Activated CD4-positive, alpha-beta T cell treated with anti-CD3 and anti-CD28 coated beads, Interleukin-2, amount 50 U/mL, for 48 hours (primary cell): ENCODE data around the gene FTO.

Experiments
- DNase-seq, 2 experiments: peaks; one replicate each; pipeline ENCODE4 v3.0.0-alpha.2; 2020

Gene FTO

DNA sequence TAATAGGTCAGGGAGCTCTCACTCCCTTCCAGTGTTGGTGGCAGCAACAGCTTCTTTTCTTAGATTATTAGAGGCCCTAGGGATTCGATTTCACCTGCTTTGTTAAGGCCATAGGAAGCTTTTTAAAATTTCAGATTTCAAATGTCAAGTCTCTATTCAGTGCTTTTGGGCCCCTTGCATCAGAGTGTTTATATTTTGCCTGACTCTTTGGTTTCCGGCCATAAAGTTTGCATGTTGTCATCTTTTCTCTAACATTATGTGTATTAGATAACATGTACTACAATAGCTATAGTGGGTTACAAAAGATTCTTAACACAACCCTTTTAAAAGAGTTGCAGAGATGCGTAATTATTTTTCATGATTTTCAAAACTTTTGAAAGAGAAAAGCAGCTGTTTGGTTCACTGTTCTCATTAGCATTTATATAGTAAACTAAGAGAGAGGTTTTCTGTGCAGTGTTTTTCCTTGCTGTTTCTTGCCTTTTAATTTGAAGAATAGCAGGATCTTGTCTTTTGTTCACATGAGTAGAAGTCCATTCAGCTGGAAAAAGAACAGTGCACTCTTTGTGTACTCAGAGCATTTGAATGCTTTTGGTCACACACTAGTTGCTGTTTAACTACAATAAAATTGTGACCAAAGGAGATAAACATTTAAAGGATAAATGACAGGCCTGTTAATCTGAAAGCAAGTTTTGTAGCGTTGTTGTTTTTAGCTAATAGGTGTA lies 52.5 kb downstream of the FTO start:
- DNase-seq: no peak

DNA sequence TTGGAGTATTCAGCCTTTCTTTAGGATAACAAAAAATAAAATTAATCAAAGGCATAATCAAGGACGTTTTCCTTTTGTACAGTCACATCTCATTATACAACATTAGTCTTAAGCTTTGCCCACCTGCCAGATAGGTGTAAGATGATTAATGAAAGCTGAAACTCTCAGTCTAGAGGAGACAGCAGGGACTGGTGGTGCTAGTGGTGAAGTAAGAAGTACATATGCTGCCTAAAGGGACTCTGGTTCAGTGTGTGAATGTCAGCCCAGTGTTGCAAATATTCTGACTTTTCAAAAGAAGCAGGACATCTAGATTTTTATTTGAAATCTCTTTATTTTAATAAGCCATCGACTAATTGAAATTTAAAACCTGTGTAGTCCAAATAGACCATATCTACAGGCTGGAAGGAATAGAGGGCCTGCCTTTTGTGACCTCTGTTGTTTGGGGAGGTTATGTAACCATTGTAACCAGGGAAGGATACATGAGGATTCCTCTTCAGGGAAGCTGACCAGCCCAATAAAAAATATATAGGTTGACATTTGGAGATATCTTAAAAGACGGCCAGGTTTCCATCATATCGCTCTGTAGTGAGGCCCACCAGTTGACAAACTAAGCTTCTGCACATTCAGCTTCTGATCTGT lies 54.1 kb downstream of the FTO start:
- no peak for DNase-seq

DNA sequence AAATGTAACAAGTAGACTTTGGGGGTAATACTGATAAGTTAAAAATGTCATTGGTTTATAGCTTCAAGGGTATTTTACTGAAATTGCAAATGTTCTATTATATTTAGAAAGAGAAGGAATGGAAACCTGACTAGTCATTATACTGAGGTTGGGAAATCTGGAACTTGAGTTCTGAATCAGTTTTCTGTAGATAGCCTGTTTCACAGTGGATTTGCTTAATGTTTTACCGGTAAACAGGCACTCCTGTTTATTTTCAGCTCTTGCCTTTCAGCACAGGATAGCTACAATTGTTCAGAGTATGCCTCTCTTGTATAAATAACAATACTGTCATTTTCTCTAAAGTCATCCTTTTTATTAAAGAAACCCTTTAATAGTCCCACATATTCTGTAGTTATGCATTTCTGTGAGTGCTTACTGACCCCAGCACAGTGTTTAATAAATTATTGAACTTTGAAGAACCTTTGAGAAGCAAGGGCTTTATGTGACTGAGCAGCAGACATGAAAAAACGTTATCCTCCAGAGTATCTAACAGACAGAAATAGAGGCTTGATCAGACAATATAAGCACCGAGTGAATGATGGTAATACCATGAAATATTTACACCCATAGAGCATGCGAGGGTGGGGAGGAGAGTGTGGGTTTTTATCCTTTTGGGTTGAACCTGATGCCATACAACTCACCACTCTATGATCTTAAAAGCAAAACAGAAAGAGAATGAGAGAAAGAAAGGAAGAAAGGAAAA lies 58.2 kb downstream of the FTO start:
- no peak for DNase-seq

DNA sequence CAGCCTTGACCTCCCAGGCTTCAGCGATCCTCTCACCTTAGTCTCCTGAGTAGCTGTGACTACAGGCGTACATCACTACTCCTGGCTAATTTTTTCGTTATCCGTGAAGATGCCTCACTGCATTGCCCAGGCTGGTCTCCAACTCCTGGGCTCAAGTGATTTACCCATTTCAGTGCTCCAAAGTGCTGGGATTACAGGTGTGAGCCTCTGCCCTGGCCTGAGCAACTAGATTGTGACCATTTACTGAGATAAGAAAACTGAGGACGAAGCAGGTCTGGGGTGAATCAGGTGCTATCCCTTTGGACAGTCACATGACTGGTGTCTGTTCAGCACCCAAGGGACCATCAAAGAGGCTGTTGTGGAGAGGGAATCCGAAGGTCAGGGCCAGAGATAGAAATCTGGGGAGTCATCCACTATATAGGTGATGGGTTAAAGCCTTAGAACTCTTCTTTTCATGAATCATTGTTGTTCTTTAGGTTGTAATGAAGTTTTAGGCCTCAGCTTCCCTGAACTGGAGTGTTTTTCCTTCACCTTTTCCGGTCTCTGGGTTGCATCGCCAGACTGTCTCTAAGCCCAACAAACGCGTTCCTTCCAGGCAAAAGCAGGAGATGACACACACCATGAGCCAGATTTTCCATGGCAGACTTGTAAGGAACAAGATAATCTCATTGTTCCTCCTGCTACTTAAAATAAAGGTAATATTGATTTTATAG lies 62.5 kb downstream of the FTO start:
- no peak for DNase-seq

DNA sequence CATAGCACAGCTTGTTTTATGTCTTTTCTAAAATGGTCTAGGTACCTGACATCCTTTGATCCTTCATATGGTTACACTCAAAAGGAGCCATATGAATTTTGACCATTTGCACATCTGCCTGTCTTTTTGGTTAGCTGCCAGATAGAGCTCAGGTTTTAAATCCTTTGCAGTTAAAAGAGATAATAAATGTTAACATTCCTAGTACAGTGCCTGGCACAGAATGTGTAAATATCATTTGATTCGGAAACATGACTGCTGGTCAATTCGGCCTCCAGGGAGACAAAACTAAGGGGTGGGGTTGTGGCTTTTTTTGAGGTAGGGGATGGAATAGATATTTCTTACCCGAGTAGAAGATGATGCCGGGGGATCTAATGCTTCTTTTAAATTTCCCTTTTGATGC lies 64.2 kb downstream of the FTO start:
- no peak for DNase-seq

DNA sequence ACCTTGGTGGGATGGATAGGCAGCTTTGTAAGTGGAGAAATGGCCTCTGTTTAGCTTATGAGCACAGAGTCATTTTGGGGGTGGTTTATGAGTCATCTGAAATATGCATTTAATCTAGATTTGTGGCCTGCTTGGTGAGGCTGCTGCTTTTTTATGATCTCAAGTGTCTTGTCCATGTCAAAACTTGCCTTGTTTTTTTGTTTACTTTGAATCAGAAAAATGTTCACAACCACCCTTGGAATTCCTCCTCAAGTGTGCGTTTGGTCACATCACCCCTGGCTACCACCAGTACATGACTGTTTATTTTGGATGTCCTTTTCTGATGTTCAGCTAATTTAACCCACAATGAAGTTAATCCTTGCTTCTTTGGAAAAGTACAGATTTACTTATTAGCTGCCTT lies 64.6 kb downstream of the FTO start:
- DNase-seq: no peak

DNA sequence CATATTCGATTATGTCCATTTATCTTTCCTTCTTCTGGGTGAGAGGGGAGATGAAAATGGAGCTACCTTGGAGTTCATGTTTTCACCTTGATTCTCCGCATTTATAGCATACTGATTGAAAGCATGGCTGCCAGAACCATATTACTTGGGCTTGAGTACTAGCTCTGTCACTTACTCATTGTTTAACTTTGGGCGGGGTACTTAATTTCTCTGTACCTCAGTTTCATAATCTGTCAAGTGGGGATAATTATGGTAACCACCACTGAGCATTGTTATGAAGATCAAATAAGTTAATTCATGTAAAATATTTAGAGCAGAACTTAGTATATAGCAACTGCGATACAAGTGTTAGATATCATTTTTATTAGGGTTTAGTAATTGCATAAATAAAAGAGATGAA lies 65.2 kb downstream of the FTO start:
- no peak for DNase-seq

DNA sequence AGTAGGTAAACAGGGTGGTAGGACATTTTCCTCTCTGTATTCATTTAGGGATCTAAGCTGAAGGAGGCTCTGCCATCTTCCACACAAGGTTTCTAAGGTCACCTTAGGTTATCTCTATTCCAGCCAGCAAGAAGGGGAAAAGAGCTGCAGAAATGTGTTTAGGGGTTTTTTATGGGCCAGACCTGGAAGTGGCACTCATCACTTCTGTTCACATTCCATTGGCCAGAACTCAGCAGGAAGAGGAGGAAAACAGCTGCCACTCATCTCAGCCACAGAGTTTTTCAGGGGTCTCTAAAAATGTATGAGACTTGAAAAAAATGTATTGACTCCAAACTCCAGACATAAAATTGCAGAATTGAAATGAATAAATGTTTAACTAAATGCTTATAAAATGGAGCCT lies 65.8 kb downstream of the FTO start:
- DNase-seq: no peak

DNA sequence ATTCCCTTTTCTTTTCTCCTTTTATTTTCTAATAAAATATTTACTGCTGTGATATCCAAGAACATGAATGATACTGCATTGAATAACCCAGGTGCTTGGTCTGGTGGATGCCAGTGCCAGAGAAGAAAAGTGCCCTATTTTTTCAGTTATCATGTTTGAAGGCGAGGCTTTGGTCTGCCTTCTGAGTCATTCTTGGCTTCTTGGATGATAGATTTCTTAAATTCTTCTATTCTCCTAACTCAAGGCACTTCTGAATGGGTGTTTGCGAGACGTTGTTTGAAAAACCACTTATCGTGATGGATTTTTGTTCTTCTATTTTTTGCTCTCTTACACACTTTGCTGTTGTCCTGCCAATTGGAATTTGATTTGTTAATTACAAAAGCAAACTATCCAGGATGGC lies 66.7 kb downstream of the FTO start:
- DNase-seq: no peak

DNA sequence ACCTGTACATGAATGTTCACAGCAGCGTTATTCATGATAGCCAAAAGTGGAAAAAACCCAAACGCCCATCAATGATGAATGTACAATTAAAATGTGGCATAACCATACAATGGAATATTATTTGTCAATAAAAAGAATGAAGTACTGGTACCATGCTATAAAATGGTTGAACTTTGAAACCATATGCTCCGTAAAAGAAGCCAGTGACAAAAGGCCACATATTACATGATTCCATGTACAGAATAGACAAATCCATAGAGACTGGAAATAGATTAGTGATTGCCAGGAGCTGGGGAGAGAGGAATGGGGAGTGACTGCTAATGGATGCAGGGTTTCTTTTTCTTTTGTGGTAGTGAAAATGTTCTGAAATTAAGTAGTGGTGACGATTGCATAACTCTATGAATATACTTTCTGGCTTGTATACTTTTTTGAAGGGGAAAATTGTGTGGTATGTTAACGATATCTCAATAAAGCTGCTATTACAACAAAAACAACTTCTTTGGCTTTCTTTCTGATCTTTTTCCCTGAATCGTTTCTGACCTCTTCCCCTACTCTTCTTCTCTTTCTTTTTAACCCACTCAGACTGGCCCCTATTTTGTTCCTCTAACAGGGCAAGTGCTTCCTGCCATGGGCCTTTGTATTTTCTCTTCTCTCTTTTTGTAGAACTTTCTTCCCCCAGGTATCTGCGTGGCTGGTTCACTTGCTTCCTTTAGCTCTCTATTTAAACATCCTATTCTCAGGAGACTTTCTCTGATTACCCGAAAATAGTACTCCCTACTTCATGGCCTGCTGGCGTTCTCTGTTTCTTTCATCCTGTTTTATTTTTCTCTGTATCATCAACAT lies 67.9 kb downstream of the FTO start:
- no peak for DNase-seq

DNA sequence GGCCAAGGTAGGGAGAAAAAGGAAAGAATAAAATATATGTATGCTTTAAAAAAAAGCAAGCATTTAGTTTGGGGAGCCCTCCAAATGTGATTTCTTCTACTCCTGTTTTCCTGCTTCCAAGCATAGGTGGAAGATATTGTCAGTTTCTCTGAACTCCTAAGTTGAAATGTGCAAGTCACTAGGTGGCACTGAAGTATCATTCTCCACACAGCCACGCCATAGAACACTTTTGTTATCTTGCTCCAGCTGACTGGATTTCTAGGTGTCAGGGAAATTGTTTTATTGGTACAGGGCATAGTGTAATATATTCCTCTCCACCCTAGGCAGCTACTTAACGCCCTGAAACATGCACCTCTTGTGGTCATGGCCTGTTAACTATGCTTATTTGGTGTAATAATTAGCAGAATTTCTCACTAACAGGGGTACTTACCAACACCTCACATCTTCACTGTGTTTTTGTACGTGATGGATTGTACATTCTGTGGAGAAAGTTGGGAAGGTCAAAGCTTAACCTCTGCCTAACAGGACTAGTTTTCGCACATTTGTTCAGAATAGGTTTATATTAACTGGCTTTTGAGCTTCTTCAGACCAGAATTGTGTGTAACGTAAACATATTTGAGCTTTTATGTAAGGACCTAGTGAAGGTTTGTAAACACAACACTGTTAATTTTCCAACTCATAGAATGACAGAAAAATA lies 69.3 kb downstream of the FTO start:
- DNase-seq: no peak

DNA sequence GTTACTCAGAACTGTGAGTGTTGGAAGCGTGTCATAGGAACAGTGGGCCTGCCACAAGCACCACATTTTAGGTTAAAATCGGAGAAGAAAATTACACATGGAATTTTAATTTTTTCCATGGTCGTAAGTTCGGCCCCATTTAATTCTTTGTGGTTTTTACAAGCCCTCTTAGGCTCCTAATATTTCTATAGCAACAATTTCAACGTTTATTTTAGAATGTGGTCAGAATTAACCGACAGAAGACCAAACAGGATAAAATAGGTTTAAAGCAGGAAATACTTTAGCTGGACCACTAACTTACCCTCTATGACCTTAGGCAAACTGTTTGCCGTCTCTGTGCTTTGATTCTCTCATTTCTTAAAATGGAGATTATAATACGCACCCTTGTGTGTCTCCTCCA lies 69.9 kb downstream of the FTO start:
- no peak for DNase-seq

DNA sequence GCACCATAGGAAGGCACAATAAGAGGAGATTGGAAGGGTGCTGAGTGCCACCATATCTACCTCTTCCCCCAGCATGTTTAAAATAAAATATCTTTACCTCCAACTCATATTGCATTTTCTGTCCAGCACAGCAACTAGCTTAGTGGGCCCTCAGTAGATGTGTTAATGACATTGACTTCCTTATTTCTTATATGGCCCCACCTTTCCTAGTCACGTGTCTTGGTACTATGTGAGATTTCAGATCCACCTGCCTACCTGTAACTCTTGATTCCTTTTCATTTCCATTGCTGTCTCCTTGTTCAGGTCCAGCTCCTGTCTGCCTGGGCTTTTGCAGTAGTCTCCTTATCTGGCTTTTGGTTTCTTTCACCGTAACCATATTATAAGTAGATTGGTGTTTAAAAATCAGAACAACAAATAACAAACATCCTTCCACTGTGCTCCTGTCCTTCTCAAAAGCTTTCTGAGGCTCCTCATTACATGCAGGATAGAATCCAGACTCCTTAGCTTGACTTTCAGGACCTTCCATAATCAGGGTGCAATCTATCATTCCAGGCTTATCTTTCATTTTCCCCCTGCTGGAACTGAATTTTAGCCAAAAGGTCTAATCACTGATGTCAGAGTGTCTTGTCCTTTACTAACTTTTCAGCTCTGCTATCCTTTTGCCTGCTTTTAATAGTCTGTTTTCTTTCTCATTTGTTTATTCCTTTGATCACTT lies 71.3 kb downstream of the FTO start:
- DNase-seq: no peak

DNA sequence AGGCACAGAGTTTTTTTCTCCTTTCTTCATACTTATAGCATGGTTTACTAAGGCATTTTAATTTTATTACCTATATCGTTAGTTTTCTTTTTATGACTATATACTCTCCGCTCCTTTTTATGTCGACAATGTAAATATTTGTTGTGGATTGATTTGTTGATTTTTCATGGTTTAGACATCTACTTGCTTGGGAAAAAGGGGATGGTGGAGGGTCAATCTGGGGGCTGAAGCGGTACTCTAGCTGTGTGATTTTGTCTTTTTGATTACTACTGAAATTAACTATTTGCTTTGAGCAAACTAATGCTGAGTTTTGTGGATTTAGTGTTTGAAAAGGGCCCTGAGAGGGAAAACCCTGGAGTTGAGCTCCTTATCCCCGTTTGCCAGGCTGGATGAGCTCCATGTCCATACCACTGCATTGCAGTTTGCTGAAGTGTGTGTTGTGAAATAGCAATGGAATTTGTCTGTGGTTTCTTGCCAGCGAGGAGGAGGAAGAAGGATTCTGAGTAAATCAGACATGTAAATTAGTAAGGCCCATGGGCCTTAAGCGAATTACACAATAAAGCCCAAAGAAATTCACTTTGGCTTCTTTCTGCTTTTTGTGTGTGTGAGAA lies 72.0 kb downstream of the FTO start:
- DNase-seq: no peak

DNA sequence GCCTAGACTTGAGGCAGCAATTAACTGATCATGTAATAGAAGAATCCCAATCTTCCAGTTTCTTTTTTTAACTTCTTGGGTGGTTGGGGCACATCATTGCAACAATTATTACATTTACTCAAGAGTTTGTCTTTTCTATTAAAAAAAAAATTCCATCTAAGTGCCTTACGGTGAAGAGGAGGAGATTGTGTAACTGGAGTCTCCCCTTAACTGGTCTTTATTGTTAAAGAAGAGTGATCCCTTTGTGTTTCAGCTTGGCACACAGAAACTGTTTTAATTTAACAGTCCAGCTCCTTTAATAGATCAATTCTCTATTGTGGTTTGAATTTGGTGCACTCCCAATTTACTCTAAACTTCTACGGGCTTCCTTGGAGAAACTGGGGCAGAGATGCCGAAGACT lies 75.2 kb downstream of the FTO start:
- no peak for DNase-seq

DNA sequence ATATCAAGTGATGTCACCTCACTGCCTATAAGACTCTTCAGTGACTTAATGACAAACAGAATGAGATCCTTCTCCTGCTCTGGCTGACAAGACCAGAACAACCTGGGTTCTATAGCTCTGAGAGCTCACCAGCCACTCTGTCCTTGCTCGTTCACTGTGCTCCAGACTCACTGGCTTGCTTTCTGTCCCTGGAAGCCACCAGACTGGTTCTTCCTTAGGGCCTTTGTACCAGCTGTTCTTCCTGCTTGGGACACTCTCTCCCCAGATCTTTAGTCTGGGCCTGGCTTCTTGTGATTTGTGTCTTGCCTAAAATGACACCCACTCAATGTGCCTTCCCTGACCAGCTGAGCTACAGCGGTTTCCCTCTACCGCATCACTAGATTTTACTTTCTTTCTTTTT lies 76.1 kb downstream of the FTO start:
- DNase-seq: no peak

DNA sequence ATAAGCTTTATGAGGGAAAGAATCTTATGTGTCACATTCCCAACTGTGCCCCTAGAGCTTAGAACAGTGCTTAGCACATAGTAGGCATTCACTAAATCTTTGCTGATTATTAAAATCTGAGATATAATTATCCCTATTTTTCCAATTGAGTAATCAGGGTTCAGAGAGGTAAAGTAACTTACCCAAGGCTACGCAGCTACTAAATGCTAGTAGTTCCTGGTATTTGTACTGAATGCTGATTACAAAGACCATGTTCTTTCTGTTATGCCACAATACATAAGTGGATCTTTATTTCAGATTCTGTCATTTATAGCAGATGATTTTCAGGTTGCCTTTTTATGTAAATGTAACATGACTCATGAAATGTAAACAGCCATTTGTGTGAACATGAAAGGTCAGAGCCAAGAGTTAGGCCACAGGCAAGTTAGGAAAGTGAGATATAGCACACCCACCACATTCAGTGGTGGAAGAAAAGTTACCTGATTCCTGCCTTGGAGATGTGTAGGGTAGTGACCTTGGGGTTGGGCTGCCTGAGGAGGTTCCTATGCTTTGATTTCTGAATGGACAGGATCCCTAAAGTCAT lies 77.2 kb downstream of the FTO start:
- no peak for DNase-seq

DNA sequence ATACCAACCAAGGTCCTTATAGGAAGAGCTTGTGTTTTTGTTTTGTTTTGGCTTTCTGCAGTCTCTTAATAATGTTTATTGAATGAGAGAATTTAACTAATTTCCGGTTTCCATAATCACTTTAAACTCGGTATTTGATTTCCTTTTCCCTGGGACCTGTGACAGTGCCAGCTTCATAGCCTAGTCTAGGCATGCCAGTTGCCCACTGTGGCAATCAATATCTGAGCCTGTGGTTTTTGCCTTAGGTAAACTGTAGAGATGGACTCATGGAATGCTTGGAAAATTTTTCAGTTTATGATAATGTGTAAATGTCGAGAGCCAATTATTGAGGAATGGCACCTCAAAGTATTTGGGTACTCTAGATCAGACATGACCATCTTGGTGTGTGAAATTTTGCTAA lies 78.2 kb downstream of the FTO start:
- DNase-seq: no peak

DNA sequence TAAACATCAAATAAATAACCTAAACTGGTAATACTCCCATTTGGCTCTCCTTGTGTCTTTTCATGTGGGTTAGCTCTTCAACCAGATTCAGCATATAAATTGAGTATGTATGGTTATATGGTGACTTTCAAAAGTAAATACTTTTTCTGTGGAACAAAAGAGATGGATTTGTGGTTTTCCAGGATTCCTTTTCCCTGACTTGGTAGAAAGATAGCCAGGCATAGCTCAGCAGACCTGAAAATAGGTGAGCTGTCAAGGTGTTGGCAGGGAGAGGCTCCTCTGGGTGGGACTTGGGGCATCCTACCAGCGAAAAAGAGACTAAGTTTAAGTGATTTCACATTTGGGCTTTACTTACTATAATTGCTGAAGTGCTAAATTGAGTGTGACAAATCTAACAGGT lies 80.3 kb downstream of the FTO start:
- DNase-seq: no peak

DNA sequence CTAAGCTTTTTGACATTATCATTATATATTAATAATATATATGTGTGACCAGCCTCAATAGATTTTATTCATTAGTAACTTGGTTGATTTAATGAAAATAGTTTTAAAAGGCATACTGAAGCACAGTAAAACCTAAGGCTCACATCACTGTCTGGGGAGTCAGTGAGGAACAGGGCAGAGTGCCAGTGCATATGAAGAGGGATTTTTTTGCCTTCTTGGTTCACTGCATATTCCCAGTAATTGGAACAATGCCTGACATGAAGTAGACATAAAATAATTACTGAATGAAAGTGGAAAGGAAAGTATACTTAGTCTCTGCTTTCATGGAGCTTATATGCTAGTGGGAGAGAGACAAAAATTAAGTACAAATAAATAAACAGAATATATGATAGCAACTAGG lies 81.1 kb downstream of the FTO start:
- no peak for DNase-seq

DNA sequence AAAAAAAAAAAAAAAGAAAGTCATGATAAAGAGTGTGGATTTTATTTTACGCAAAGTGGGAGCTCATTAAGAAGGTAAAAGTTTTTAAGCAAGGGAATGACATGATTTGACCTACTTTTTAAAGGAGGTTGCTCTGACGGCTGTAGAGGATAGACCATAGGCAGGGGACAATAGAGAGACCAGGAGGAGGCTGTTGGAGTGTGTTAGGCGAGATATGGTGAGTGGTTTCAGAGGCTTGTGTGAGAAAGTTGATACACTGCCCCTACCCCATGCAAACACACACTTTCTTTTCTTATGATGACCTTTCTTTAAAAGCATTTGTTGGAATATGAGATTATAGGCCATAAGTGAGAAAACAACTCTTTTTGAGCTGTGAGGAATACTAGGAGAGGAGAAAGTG lies 82.0 kb downstream of the FTO start:
- DNase-seq: no peak
